Measurements from ENCODE around the gene CROCC.
"Not testable (repeated sequence)": the region's sequence is repeated elsewhere in the genome, so short reads cannot be mapped to it uniquely, and the experiment has no call there.

Gene CROCC

GRCh38 chr1:16921391-16922185 lies at the start of gene CROCC:
Gene CROCC, plus strand, starts transcription at chr1:16921931. Its CDS starts 88 bp downstream, at chr1:16922019.
- peak; percentile 34 for DNase-seq

DNA sequence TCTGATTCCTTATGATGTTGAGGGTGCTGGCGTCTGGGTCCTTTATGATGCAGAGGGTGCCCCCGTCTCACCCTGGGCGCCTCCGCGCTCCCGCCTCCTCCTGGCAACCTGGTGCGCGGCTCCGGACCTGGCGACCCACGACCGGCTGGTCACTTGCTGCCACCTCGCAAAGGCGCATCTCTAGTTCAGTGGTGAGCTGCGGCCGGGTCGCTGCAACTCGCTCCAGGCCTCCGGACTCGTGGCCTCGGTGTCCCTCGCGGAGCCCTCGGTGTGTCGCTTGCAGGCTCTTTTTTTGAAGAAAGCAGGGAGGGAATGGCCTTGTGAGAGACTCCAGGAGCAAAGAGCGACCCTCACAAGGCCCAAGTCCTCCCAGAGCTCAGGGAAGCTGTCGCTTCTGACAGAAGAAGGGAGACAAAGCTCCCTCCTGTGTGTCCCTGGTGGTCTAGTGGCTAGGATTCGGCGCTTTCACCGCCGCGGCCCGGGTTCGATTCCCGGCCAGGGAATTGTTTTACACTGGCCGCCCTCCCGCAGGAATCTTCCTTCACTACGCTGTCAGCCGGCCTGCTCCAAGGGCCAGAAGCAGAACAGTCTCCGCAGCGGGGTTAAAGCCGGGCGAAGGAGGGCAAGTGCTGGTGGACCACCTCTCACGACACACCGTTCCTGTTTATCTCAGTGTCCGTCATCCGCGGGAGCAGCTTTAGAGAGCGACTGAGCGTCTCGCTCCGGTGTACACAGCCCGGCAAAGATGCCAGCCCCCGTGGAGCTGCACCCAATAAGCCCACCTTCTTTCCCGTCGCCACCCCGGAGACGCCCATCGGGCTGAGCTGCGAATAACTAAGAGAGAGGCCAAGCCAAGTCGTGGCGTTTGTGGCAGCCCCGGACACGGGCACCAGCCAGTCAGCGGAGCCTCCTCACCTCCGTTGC lies 49.3 kb upstream of the CROCC start:
- DNase-seq = peak; percentile 43

- peak; percentile 60 for DNase-seq
Observed at GRCh38 chr1:16873076-16873879, 48.5 kb upstream of the CROCC start.

DNA sequence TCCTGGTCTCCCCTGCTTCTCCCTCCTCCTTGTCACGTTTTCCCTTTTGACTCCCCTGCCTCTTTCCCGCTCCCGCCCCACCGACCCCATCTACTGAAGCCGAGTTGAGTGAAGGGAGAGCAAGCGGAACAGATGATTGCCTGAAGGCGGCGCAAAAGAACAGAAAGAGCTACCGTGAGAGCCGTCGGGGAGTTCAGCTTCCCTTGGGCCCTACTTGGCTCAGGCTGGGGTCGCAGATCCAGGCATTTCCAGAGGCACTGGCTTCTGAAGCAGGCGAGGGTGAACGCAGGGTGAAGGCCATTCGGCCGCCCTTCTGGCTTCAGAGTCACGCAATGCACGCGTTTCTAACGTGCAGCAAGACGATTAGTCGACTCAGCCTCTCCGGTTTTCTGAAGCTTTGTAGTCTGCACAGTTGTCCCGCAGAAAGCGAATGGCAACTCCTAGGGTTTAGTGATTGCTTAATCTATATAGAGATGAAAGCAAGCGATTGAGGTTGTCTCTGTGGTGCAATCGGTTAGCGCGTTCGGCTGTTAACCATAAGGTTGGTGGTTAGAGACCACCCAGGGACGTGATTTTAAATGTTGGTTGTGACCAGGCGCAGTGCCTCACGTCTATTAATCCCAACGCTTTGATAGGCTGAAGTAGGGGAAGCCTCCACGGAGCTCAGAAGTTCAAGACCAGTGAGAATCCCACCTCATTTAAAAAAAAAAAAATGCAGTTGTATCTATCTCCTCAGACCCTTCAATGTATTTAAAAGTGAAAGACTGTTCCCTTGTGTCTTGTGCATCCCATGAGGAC lies 46.6 kb upstream of the CROCC start:
- not testable (repeated sequence) for DNase-seq

DNA sequence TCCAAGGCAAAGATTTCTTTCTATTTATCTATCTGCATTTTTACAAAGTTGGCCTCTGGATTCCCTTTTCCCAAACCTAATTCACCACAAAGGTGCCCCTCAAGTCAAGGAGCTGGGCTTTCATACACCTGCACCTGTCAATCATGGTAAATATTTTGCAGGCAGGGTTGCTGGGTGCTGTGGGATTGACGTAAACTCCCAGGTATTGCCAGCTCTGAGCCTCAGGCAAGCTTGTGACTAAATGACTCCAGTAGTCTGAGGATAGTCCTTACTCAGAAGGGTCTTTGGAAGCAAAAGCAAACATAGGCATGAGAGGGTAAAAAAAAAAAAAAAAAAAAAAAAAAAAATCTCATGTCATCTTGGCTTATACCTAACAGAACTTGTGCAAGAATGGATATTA lies 40.0 kb upstream of the CROCC start:
- DNase-seq = not testable (repeated sequence)

GRCh38 chr1:16882986-16883385 lies 38.7 kb upstream of the CROCC start:
- DNase-seq = no peak

GRCh38 chr1:16884487-16884886 lies 37.2 kb upstream of the CROCC start:
- DNase-seq = not testable (repeated sequence)

DNA sequence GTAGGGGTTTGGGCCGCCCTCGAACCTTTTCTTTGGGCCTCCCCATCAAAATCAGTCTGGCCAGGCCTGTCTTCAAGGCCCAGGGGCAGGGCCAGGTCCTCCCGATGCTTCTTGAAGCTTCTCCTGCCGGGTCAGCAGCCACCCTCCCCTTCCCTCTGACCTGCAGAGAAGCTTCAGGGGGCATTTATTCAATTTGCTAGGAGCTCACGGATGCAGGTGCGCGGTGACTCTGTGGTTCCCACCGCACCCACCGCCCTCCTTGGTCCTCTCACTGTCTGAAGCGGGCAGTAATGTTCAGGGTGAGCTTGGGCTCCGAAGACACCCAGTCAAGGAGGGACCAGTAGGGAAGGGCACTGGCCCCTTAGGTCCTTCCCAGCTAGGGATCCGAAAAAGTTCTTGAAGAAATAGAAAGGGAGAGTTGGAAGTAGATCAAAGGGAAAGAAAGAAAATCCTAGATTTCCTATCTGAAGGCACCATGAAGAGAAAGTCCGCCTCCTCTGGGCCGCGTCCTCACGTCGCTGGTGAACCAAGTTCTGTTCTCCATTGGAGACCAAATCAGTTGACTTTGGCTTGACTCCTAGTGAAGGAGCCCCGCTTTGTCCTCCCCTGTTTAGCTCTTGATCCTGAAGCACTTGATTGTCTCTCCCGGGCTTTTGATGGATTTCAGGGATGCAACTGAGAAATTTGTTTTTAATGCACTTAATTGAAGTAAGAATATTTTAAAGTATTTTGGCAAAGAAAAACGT lies 34.7 kb upstream of the CROCC start:
- no peak for DNase-seq

- peak; percentile 69 for DNase-seq
Observed at GRCh38 chr1:16888860-16889816, 32.6 kb upstream of the CROCC start.

DNA sequence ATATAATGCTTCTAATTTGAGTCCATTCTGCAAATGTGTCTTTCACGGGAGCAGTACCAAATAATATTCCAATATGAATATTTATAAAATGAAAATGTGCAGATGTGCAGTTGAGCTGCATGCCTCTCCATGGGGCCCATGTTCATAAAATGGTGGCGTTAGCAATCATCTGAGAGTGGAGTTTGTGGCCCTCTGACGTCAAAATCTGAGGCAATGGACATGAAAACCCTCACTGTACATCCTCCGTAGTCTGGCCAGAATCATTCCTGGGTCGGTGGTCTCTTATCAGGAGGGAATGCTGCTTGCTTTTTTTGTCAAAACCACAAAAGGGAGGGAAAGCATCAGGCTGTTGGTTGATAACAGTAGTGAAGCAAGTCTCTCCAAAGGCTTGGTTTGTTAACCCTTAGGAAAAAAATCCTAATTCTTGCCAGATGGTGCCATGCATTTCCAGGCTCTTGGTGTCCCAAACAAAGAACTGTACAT lies 31.2 kb upstream of the CROCC start:
- not testable (repeated sequence) for DNase-seq

DNA sequence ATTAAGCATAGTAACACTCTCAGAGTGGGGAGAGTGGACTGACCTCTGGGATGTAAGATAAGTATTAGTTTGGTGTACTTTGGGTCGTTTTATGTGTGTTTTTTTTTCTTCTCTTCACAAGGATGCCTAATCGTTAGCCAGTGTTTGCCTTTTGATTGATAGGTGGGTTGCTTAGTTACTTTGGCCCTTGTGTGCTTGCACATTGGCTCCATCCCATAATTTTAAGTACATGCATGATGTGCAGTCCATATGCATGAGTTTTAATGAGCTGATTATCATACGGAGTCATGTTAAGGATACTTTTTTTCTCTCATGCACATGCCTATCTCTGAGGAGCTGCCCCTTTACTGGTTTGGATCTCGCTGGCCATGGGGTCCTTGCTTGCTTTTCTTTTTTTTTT lies 30.7 kb upstream of the CROCC start:
- not testable (repeated sequence) for DNase-seq

GRCh38 chr1:16892978-16893525 lies 28.7 kb upstream of the CROCC start:
- DNase-seq = not testable (repeated sequence)

DNA sequence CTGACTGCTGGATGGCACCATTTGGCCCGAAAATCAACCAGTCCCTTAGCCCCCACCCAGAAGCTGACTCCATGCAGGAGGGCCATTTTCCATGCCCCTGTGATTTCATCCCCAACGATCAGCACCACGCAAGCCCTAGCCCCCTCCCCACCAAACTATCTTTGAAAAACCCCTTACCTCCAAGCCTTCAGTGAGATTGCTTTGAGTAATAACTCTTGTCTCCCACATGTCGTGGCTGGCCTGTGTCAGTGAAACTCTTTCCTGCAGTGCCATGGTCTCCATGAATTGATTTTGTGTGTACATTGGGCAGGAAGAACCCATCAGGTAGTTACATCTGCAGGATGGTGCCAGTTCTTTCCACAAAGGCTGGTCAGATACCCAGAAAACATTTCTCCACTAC lies 27.9 kb upstream of the CROCC start:
- DNase-seq = not testable (repeated sequence)

GRCh38 chr1:16894338-16894737 lies 27.4 kb upstream of the CROCC start:
- not testable (repeated sequence) for DNase-seq

GRCh38 chr1:16895233-16895597 lies 26.5 kb upstream of the CROCC start:
- DNase-seq = not testable (repeated sequence)

DNA sequence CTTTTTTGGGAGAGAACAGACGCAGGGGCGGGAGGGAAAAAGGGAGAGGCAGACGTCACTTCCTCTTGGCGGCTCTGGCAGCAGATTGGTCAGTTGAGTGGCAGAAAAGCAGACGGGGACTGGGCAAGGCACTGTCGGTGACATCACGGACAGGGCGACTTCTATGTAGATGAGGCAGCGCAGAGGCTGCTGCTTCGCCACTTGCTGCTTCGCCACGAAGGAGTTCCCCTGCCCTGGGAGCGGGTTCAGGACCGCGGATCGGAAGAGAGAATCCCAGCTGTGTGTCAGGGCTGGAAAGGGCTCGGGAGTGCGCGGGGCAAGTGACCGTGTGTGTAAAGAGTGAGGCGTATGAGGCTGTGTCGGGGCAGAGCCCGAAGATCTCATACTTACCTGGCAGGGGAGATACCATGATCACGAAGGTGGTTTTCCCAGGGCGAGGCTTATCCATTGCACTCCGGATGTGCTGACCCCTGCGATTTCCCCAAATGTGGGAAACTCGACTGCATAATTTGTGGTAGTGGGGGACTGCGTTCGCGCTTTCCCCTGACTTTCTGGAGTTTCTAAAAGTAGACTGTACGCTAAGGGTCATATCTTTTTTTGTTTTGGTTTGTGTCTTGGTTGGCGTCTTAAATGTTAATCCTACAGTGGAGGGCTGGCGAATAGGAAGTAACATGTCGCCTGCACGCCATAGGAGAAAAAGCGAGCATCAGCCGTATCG lies 26.0 kb upstream of the CROCC start, which contains the start of gene RNU1-2:
Gene RNU1-2 (plus strand): TSS at position 383 of the 718 bp plus-strand sequence.
- DNase-seq = peak; percentile 88

DNA sequence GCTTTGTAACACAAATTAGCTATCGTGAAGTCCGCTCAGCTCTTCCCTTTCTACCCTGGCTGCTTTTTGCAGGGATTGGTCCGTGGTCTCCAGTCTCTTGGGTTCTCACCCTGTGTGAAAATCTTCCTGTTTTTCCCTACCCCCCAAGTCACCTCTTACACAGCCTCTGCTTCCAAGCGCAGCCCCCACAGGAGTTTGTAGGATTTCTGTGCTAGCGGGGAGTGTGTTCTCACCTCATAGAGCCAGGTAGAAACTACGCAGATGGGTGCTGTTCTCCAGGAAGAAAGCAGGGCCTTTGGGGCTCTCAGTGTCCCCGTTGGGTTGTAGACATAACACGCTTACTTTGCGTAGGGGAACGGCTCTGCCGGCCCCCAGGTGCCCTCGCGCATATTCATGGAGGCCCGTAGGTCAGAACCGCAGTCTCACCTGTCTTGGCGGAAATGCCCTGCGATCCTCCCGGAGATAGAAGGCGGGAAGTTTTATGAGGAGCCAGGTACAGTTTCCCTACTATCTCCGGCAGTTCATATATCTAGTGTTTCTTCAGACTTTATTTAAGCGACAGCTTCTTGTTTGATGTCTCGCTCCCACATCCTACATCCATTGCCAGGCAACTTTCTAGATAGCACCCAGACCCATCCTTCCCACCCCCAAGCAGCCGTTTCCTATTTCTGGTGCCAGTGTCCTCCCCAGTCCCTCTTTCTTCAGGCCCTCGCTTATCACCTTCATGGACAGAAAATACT lies 25.2 kb upstream of the CROCC start:
- DNase-seq = peak; percentile 77

- DNase-seq = not testable (repeated sequence)
Observed at GRCh38 chr1:16897653-16898052, 24.1 kb upstream of the CROCC start.
